Activated naive CD4-positive, alpha-beta T cell treated with anti-CD3 and anti-CD28 coated beads for 36 hours (primary cell): ENCODE measurements around the gene AADACL3. TPM values are rescaled to one million over a fixed set of nuclear protein-coding genes. Genes with fewer than 3 reads are reported as not detected.

Source experiments
- CTCF ChIA-PET: fragments of 350-600 bp; sonication (Branson Sonifier 250); formaldehyde crosslinking; loops from one replicate; lab custom pipeline; 2021; ENCODE audit warnings: antibody characterized with exemption; lab: Charles Lee
- DNase-seq: peaks from one replicate; pipeline ENCODE4 v3.0.0-alpha.2; 2020
- H3K27ac Mint-ChIP-seq: one replicate; pipeline ENCODE4 v1.8.0; 2021; ENCODE audit warnings: mild to moderate bottlenecking, mixed read lengths
- H3K27me3 Mint-ChIP-seq: one replicate; pipeline ENCODE4 v1.8.0; 2021; ENCODE audit warnings: low read depth, mixed read lengths
- H3K36me3 Mint-ChIP-seq: one replicate; pipeline ENCODE4 v1.8.0; 2021; ENCODE audit warnings: low read depth, mixed read lengths
- H3K4me1 Mint-ChIP-seq: one replicate; pipeline ENCODE4 v1.8.0; 2021; ENCODE audit warnings: low read depth, mixed read lengths
- H3K4me3 Mint-ChIP-seq: one replicate; pipeline ENCODE4 v1.8.0; 2021; ENCODE audit warnings: mild to moderate bottlenecking, moderate library complexity, mixed read lengths
- H3K9me3 Mint-ChIP-seq: one replicate; pipeline ENCODE4 v1.8.0; 2021; ENCODE audit warnings: mixed read lengths
- intact Hi-C: fragments of 100-400 bp; cut with micrococcal nuclease; formaldehyde crosslinking; loops from one replicate; pipeline ENCODE4 v1.15.1; 2023
- total RNA-seq, 2 experiments: library from RNA; stranded (reverse); gene quantifications; one replicate each; pipeline ENCODE4 v1.2.3, GENCODE V29; 2021

Gene AADACL3
- total RNA-seq, 2 experiments from 2014 or later, result not detected

GRCh38 chr1:12756768-12757413 lies 41.0 kb downstream of the AADACL3 start:
- Mint-ChIP-seq H3K9me3 (no peaks in the 10 kb centered on the region), H3K36me3 (no peaks in the 10 kb centered on the region), H3K27me3 (peaks cover 7% of the 10 kb centered on the region), H3K27ac (no peak overlapping the region), H3K4me1 (no peaks in the 10 kb centered on the region), H3K4me3 (no peak overlapping the region)
- CTCF ChIA-PET, result interaction anchor here (0.7 kb wide), 1 partner anchor 578 kb away, joined by 3 read pairs; no protein-coding TSS in a partner anchor
- no peak for DNase-seq
- intact Hi-C loops, result no loop called here

GRCh38 chr1:12757836-12758235 lies 41.9 kb downstream of the AADACL3 start:
- CTCF ChIA-PET, result no interaction called here
- DNase-seq, result no peak

GRCh38 chr1:12760256-12760795 lies 44.4 kb downstream of the AADACL3 start:
- no peak for DNase-seq
- Mint-ChIP-seq H3K27ac (no peak overlapping the region), H3K27me3 (peaks cover 7% of the 10 kb centered on the region), H3K4me1 (no peaks in the 10 kb centered on the region), H3K36me3 (no peaks in the 10 kb centered on the region), H3K4me3 (no peak overlapping the region), H3K9me3 (no peaks in the 10 kb centered on the region)
- CTCF ChIA-PET, result no interaction called here
- intact Hi-C loops, result no loop called here

More at GRCh38 chr1:12757836-12758235, 41.9 kb downstream of the AADACL3 start:
- no peaks in the 10 kb centered on the region for H3K36me3 Mint-ChIP-seq
- H3K27me3 Mint-ChIP-seq, result peaks cover 7% of the 10 kb centered on the region
- intact Hi-C loops, result no loop called here
- H3K27ac Mint-ChIP-seq, result no peak overlapping the region
- H3K9me3 Mint-ChIP-seq, result no peaks in the 10 kb centered on the region
- no peaks in the 10 kb centered on the region for H3K4me1 Mint-ChIP-seq
- H3K4me3 Mint-ChIP-seq, result no peak overlapping the region

- Mint-ChIP-seq H3K4me3 (no peak overlapping the region), H3K36me3 (no peaks in the 10 kb centered on the region), H3K27ac (no peak overlapping the region), H3K4me1 (no peaks in the 10 kb centered on the region), H3K27me3 (peaks cover 7% of the 10 kb centered on the region), H3K9me3 (no peaks in the 10 kb centered on the region)
- intact Hi-C loops, result no loop called here
- CTCF ChIA-PET, result no interaction called here
- no peak for DNase-seq
Observed at GRCh38 chr1:12761781-12762180, 45.9 kb downstream of the AADACL3 start.

- DNase-seq, result no peak
- Mint-ChIP-seq H3K9me3 (no peaks in the 10 kb centered on the region), H3K27me3 (peaks cover 10% of the 10 kb centered on the region), H3K4me1 (no peaks in the 10 kb centered on the region), H3K36me3 (no peaks in the 10 kb centered on the region), H3K27ac (no peak overlapping the region), H3K4me3 (no peak overlapping the region)
- intact Hi-C loops, result no loop called here
- CTCF ChIA-PET, result no interaction called here
Observed at GRCh38 chr1:12762766-12763165, 46.9 kb downstream of the AADACL3 start.

- H3K9me3 Mint-ChIP-seq, result no peaks in the 10 kb centered on the region
- H3K27me3 Mint-ChIP-seq, result peaks cover 14% of the 10 kb centered on the region
- H3K4me3 Mint-ChIP-seq, result no peak overlapping the region
- CTCF ChIA-PET, result no interaction called here
- no peaks in the 10 kb centered on the region for H3K4me1 Mint-ChIP-seq
- intact Hi-C loops, result no loop called here
- no peak for DNase-seq
- H3K27ac Mint-ChIP-seq, result no peak overlapping the region
- no peaks in the 10 kb centered on the region for H3K36me3 Mint-ChIP-seq
Observed at GRCh38 chr1:12763479-12763878, 47.6 kb downstream of the AADACL3 start.

- Mint-ChIP-seq H3K4me3 (no peak overlapping the region), H3K36me3 (no peaks in the 10 kb centered on the region), H3K27ac (no peak overlapping the region), H3K27me3 (peaks cover 14% of the 10 kb centered on the region), H3K9me3 (no peaks in the 10 kb centered on the region), H3K4me1 (no peaks in the 10 kb centered on the region)
- intact Hi-C loops, result no loop called here
- CTCF ChIA-PET, result no interaction called here
- DNase-seq, result no peak
Observed at GRCh38 chr1:12764016-12764415, 48.1 kb downstream of the AADACL3 start.

- DNase-seq, result no peak
- H3K4me1 Mint-ChIP-seq, result no peaks in the 10 kb centered on the region
- H3K9me3 Mint-ChIP-seq, result no peaks in the 10 kb centered on the region
- intact Hi-C loops, result no loop called here
- H3K4me3 Mint-ChIP-seq, result no peak overlapping the region
- H3K27ac Mint-ChIP-seq, result no peak overlapping the region
- CTCF ChIA-PET, result no interaction called here
- H3K36me3 Mint-ChIP-seq, result no peaks in the 10 kb centered on the region
- H3K27me3 Mint-ChIP-seq, result peaks cover 30% of the 10 kb centered on the region
Observed at GRCh38 chr1:12769031-12769430, 53.1 kb downstream of the AADACL3 start.

- Mint-ChIP-seq H3K36me3 (no peaks in the 10 kb centered on the region), H3K27me3 (peaks cover 30% of the 10 kb centered on the region), H3K9me3 (no peaks in the 10 kb centered on the region), H3K4me3 (no peak overlapping the region), H3K4me1 (no peaks in the 10 kb centered on the region), H3K27ac (no peak overlapping the region)
- intact Hi-C loops, result no loop called here
- DNase-seq, result no peak
- CTCF ChIA-PET, result no interaction called here
Observed at GRCh38 chr1:12769976-12770505, 54.1 kb downstream of the AADACL3 start.

GRCh38 chr1:12770620-12771019 lies 54.7 kb downstream of the AADACL3 start:
- DNase-seq, result no peak
- intact Hi-C loops, result no loop called here
- Mint-ChIP-seq H3K4me3 (no peak overlapping the region), H3K4me1 (no peaks in the 10 kb centered on the region), H3K36me3 (no peaks in the 10 kb centered on the region), H3K9me3 (no peaks in the 10 kb centered on the region), H3K27me3 (peaks cover 30% of the 10 kb centered on the region), H3K27ac (no peak overlapping the region)
- CTCF ChIA-PET, result no interaction called here

- Mint-ChIP-seq H3K4me3 (no peak overlapping the region), H3K27me3 (peaks cover 30% of the 10 kb centered on the region), H3K27ac (no peak overlapping the region), H3K36me3 (no peaks in the 10 kb centered on the region), H3K4me1 (no peaks in the 10 kb centered on the region), H3K9me3 (no peaks in the 10 kb centered on the region)
- CTCF ChIA-PET, result no interaction called here
- intact Hi-C loops, result no loop called here
- no peak for DNase-seq
Observed at GRCh38 chr1:12771186-12771585, 55.3 kb downstream of the AADACL3 start.

- Mint-ChIP-seq H3K27ac (no peak overlapping the region), H3K4me1 (no peaks in the 10 kb centered on the region), H3K36me3 (no peaks in the 10 kb centered on the region), H3K27me3 (peaks cover 31% of the 10 kb centered on the region), H3K4me3 (no peak overlapping the region), H3K9me3 (no peaks in the 10 kb centered on the region)
- intact Hi-C loops, result no loop called here
- DNase-seq, result no peak
- CTCF ChIA-PET, result no interaction called here
Observed at GRCh38 chr1:12772520-12772919, 56.6 kb downstream of the AADACL3 start.

GRCh38 chr1:12773438-12773837 lies 57.5 kb downstream of the AADACL3 start, which contains the start of gene PRAMEF12:
PRAMEF12 (plus strand) TSS chr1:12773738; CDS start chr1:12774868, 1,130 bp downstream.
- no peaks in the 10 kb centered on the region for H3K4me1 Mint-ChIP-seq
- no peak within 1 kb of the TSS for H3K27ac Mint-ChIP-seq
- no peaks in the 10 kb centered on the region for H3K36me3 Mint-ChIP-seq
- peaks cover 27% of the 10 kb centered on the region for H3K27me3 Mint-ChIP-seq
- CTCF ChIA-PET, result interaction anchor here (0.6 kb wide), 1 partner anchor 1473 kb away, joined by 4 read pairs; no protein-coding TSS in a partner anchor
- H3K4me3 Mint-ChIP-seq, result no peak within 1 kb of the TSS
- intact Hi-C loops, result no loop called here
- H3K9me3 Mint-ChIP-seq, result no peaks in the 10 kb centered on the region
- no peak for DNase-seq
